NT2/D1 (cell line): Measurements from ENCODE around the gene EFCAB14.
"Not testable (repeated sequence)": the region's sequence is repeated elsewhere in the genome, so short reads cannot be mapped to it uniquely, and the experiment has no call there.

Source experiments
- DNase-seq: peaks from one replicate; pipeline ENCODE4 v3.0.0-alpha.2; 2011; ENCODE audit warnings: low read depth, low spot score
- H3K27me3 ChIP-seq: 2 replicates; pipeline ENCODE4 v1.6.0; 2011; ENCODE audit warnings: mild to moderate bottlenecking; ENCODE audit not compliant: insufficient read length, insufficient read depth
- H3K36me3 ChIP-seq: 2 replicates; pipeline ENCODE4 v1.6.1; 2011; ENCODE audit warnings: mild to moderate bottlenecking, low read length, mixed read lengths; ENCODE audit not compliant: insufficient read depth, insufficient read length
- H3K4me1 ChIP-seq: 2 replicates; pipeline ENCODE4 v1.5.1; 2011; ENCODE audit not compliant: insufficient read depth, insufficient read length
- H3K4me3 ChIP-seq: 2 replicates; pipeline ENCODE4 v1.5.1; 2011; ENCODE audit warnings: low read depth; ENCODE audit not compliant: insufficient read length
- H3K9ac ChIP-seq: 2 replicates; pipeline ENCODE4 v1.6.0; 2011; ENCODE audit warnings: low read depth; ENCODE audit not compliant: insufficient read length
- H3K9me3 ChIP-seq: 2 replicates; pipeline ENCODE4 v1.5.1; 2011; ENCODE audit warnings: mild to moderate bottlenecking, low read length; ENCODE audit not compliant: insufficient read depth
- SUZ12 ChIP-seq: IDR thresholded peaks from 2 replicates; pipeline ENCODE4 v1.6.1; 2011; ENCODE audit not compliant: insufficient read length, insufficient read depth; ENCODE audit errors: extremely low read depth
- YY1 ChIP-seq: IDR thresholded peaks from 2 replicates; pipeline ENCODE4 v1.6.1; 2011; ENCODE audit not compliant: insufficient read length, insufficient read depth
- ZNF274 ChIP-seq: IDR thresholded peaks from 2 replicates; pipeline ENCODE4 v1.6.1; 2011; ENCODE audit warnings: mild to moderate bottlenecking, low read depth, low read length

Gene EFCAB14

GRCh38 chr1:46703927-46704641 lies 14.8 kb downstream of the EFCAB14 start:
- H3K4me1 ChIP-seq = no peaks in the 10 kb centered on the region
- H3K9me3 ChIP-seq = no peaks in the 10 kb centered on the region
- no peaks in the 10 kb centered on the region for H3K27me3 ChIP-seq
- peaks cover 85% of the 10 kb centered on the region for H3K36me3 ChIP-seq
- H3K9ac ChIP-seq = no peak overlapping the region
- no peak overlapping the region for H3K4me3 ChIP-seq
- TF ChIP-seq ZNF274 = no peak
- TF ChIP-seq SUZ12 = no peak
- no peak for TF ChIP-seq YY1
- DNase-seq = no peak

- H3K4me3 ChIP-seq = no peak overlapping the region
- no peaks in the 10 kb centered on the region for H3K27me3 ChIP-seq
- H3K9me3 ChIP-seq = no peaks in the 10 kb centered on the region
- H3K9ac ChIP-seq = no peak overlapping the region
- no peaks in the 10 kb centered on the region for H3K4me1 ChIP-seq
- TF ChIP-seq YY1 (no peak), SUZ12 (no peak), ZNF274 (no peak)
- peaks cover 73% of the 10 kb centered on the region for H3K36me3 ChIP-seq
- DNase-seq = no peak
Measured at GRCh38 chr1:46699666-46700065, 19.2 kb downstream of the EFCAB14 start.

- Histone ChIP-seq H3K9me3 (no peaks in the 10 kb centered on the region), H3K4me3 (no peak overlapping the region), H3K9ac (no peak overlapping the region), H3K27me3 (no peaks in the 10 kb centered on the region), H3K4me1 (no peaks in the 10 kb centered on the region), H3K36me3 (peaks cover 67% of the 10 kb centered on the region)
- DNase-seq = no peak
- TF ChIP-seq SUZ12 = no peak
- TF ChIP-seq ZNF274 = no peak
- TF ChIP-seq YY1 = no peak
Measured at GRCh38 chr1:46697053-46697452, 21.9 kb downstream of the EFCAB14 start.

GRCh38 chr1:46694676-46695075 lies 24.2 kb downstream of the EFCAB14 start:
- H3K4me1 ChIP-seq, H3K9ac ChIP-seq, DNase-seq, H3K27me3 ChIP-seq, H3K9me3 ChIP-seq, H3K4me3 ChIP-seq: not testable (repeated sequence)
- peaks cover 77% of the 10 kb centered on the region for H3K36me3 ChIP-seq

GRCh38 chr1:46692811-46693770 lies 25.8 kb downstream of the EFCAB14 start:
- H3K4me3 ChIP-seq = no peak overlapping the region
- no peak for TF ChIP-seq YY1
- H3K9ac ChIP-seq = no peak overlapping the region
- no peak for DNase-seq
- H3K4me1 ChIP-seq = no peaks in the 10 kb centered on the region
- no peaks in the 10 kb centered on the region for H3K9me3 ChIP-seq
- H3K36me3 ChIP-seq = peaks cover 80% of the 10 kb centered on the region
- H3K27me3 ChIP-seq = no peaks in the 10 kb centered on the region

GRCh38 chr1:46691997-46692790 lies 26.7 kb downstream of the EFCAB14 start:
- Histone ChIP-seq H3K27me3 (no peaks in the 10 kb centered on the region), H3K4me1 (no peaks in the 10 kb centered on the region), H3K9ac (no peak overlapping the region), H3K4me3 (no peak overlapping the region), H3K36me3 (peaks cover 86% of the 10 kb centered on the region), H3K9me3 (no peaks in the 10 kb centered on the region)
- TF ChIP-seq YY1 (no peak), ZNF274 (no peak), SUZ12 (no peak)
- no peak for DNase-seq

- peaks cover 86% of the 10 kb centered on the region for H3K36me3 ChIP-seq
- DNase-seq = no peak
- H3K27me3 ChIP-seq = no peaks in the 10 kb centered on the region
- no peak overlapping the region for H3K9ac ChIP-seq
- no peak overlapping the region for H3K4me3 ChIP-seq
- TF ChIP-seq YY1 (no peak), ZNF274 (no peak), SUZ12 (no peak)
- no peaks in the 10 kb centered on the region for H3K9me3 ChIP-seq
- no peaks in the 10 kb centered on the region for H3K4me1 ChIP-seq
Measured at GRCh38 chr1:46690931-46691421, 27.9 kb downstream of the EFCAB14 start.
